NCI-H460 (cell line): ENCODE measurements around the gene NEUROG2. TPM values are rescaled to one million over a fixed set of nuclear protein-coding genes. Genes with fewer than 3 reads are reported as not detected.

Source experiments
- DNase-seq: peaks from one replicate; pipeline ENCODE4 v3.0.0-alpha.2; 2016; ENCODE audit warnings: low read depth; ENCODE audit errors: extremely low read depth
- total RNA-seq: library from RNA; depleted of rRNA; stranded (reverse); fragments of >200 nt; shearing (Covaris generic); gene quantifications from 2 replicates; pipeline ENCODE4 v1.2.3, GENCODE V29; 2014

Gene NEUROG2
- total RNA-seq, 1 experiment from 2014 or later, result not detected

- no peak for DNase-seq
These were observed 5.4 kb upstream of the NEUROG2 start for GRCh38 chr4:112521123-112522023.

- no peak for DNase-seq
These were observed 4.7 kb upstream of the NEUROG2 start for GRCh38 chr4:112520598-112521122.

- DNase-seq, result no peak
These were observed 4.0 kb upstream of the NEUROG2 start for GRCh38 chr4:112519689-112520597.

- DNase-seq, result no peak
These were observed 2.7 kb upstream of the NEUROG2 start for GRCh38 chr4:112518675-112519074.

GRCh38 chr4:112517911-112518310 is 1.9 kb upstream of the NEUROG2 start:
- no peak for DNase-seq

GRCh38 chr4:112517067-112517634 is 1.2 kb upstream of the NEUROG2 start:
- DNase-seq, result no peak

- no peak for DNase-seq
These were observed 589 bp upstream of the NEUROG2 start for GRCh38 chr4:112516471-112517066.

GRCh38 chr4:112515198-112516065 is 548 bp downstream of the NEUROG2 start:
- DNase-seq, result no peak

- DNase-seq, result no peak
These were observed 1.3 kb downstream of the NEUROG2 start for GRCh38 chr4:112514647-112515197.

GRCh38 chr4:112513971-112514646 is 1.9 kb downstream of the NEUROG2 start:
- no peak for DNase-seq

- no peak for DNase-seq
These were observed 4.2 kb downstream of the NEUROG2 start for GRCh38 chr4:112511803-112512118.

GRCh38 chr4:112511093-112511802 is 4.7 kb downstream of the NEUROG2 start:
- no peak for DNase-seq

- no peak for DNase-seq
These were observed 5.5 kb downstream of the NEUROG2 start for GRCh38 chr4:112510291-112511092.

GRCh38 chr4:112509243-112510141 is 6.5 kb downstream of the NEUROG2 start:
- no peak for DNase-seq

- DNase-seq, result no peak
These were observed 7.6 kb downstream of the NEUROG2 start for GRCh38 chr4:112508356-112508755.

GRCh38 chr4:112504807-112505206 is 11.2 kb downstream of the NEUROG2 start:
- DNase-seq, result no peak
